ENCODE data around the gene RGS18.

- no peak for TF ChIP-seq CTBP1 (IDR thresholded peaks at IDR 0.05; ENCODE audit: borderline replicate concordance)
- no peak for TF ChIP-seq ELF4 (IDR thresholded peaks at IDR 0.05)
- no peak for TF ChIP-seq PKNOX1 (IDR thresholded peaks at IDR 0.05)
- no peak for TF ChIP-seq FOXA1 (IDR thresholded peaks at IDR 0.05)
These were observed 66.1 kb downstream of the RGS18 start for GRCh38 chr1:192224396-192224795.

Data from HEK293T (cell line).